Erythroblast (primary cell): ENCODE results near the gene KCNF1.

Experiments used
- GATA1 ChIP-seq: IDR thresholded peaks from 2 replicates; pipeline ENCODE4 v1.6.1; 2011; ENCODE audit warnings: low read depth, mild to moderate bottlenecking, control low read depth, low read length, moderate library complexity
- POLR2A ChIP-seq: IDR thresholded peaks from 2 replicates; pipeline ENCODE4 v1.6.1; 2011; ENCODE audit warnings: mild to moderate bottlenecking, low read length

DNA sequence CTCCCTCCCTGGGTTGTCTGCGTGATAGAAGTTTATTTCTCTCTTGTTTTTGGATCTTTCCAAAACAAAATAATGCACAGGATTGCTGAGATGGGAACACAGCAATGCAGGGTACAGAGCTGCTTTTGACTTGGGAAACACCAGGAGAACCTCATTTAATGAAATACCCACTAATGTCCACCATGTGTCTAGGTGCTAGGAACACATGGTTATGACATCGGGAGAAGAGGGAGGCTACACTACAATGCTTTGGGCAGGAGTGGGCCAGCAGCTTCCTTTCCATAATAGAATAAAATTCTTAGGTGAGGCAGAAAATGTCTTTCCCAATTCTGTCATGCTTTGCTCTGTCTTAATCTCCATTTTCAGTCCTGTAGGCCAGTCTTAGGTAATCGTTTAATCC lies 29.2 kb upstream of the KCNF1 start:
- TF ChIP-seq POLR2A (no peak), GATA1 (no peak)
